ENCODE measurements around the gene C6orf15. TPM values are rescaled to one million over a fixed set of nuclear protein-coding genes. Genes with fewer than 3 reads are reported as not detected.

The C6orf15 gene
- total and polyA plus RNA-seq, 2 donors (not counting 3 experiments of a cell fraction or from before 2014, with no cell fraction given) = not detected

- POLR2A ChIA-PET = no interaction called here
- intact Hi-C loops (cut with micrococcal nuclease) = no loop called here
Observed at GRCh38 chr6:31143148-31143547, 30.8 kb upstream of the C6orf15 start.

More at GRCh38 chr6:31143148-31143547, 30.8 kb upstream of the C6orf15 start:
- Histone ChIP-seq H3K9me3 (replicated peaks; ENCODE audit: control insufficient read depth, insufficient read depth, low read length) (no peaks in the 10 kb centered on the region), H4K20me1 (replicated peaks; ENCODE audit: control insufficient read depth, extremely low read depth, insufficient read depth, low read length) (no peaks in the 10 kb centered on the region), H2AFZ (ENCODE audit: low read depth, low read length) (no peak overlapping the region), H3K9me1 (replicated peaks; ENCODE audit: control insufficient read depth, extremely low read depth, insufficient read depth, low read length) (no peaks in the 10 kb centered on the region), H3K9ac (replicated peaks; ENCODE audit: extremely low read depth, insufficient read depth, low read length) (no peak overlapping the region), H3K27me3 (ENCODE audit: control insufficient read depth in 2 of 2, insufficient read depth in 2 of 2, low read length in 2 of 2) (no peaks in the 10 kb centered on the region), H3K27ac (ENCODE audit: insufficient read depth, low read depth, low read length) (no peak overlapping the region), H3K4me2 (ENCODE audit: insufficient read depth, low read length) (no peak overlapping the region), H3K4me1 (ENCODE audit: control insufficient read depth, extremely low read depth, insufficient read depth, low read length) (peaks cover 8% of the 10 kb centered on the region), H3K4me3 (replicated peaks in 1 of 3; ENCODE audit: insufficient read depth in 1 of 3, low read depth in 1 of 3, low read length in 3 of 3) (no peak overlapping the region), H3K36me3 (ENCODE audit: control insufficient read depth in 2 of 2, extremely low read depth in 1 of 2, insufficient read depth in 2 of 2, low read length in 2 of 2) (peaks cover 0 to 8% of the 10 kb centered on the region in 2 experiments), H3K79me2 (ENCODE audit: control insufficient read depth, insufficient read depth, low read length) (no peaks in the 10 kb centered on the region)
- dilution Hi-C loops (cut with MboI; ENCODE audit: extremely low pct_ligation_motif_present, low sequenced_read_pairs) = no loop called here
- FAIRE-seq (no peak), DNase-seq (ENCODE audit: low read depth, low spot score) (no peak)
- BruUV-seq (replicated peaks) = no TSS peak
- TF ChIP-seq MYC (IDR thresholded peaks at IDR 0.05; ENCODE audit: low read depth, low read length) (no peak), CTCF (IDR thresholded peaks at IDR 0.05; ENCODE audit: extremely low read depth in 1 of 2, insufficient read depth in 1 of 2, low read depth in 1 of 2, low read length in 2 of 2) (no peak), FOS (IDR thresholded peaks at IDR 0.05; ENCODE audit: borderline replicate concordance, insufficient read depth, low read length) (no peak), POLR2AphosphoS5 (IDR thresholded peaks at IDR 0.05; ENCODE audit: insufficient read depth, low read depth, low read length) (no peak), POLR2A (IDR thresholded peaks at IDR 0.05; ENCODE audit: low read depth, low read length) (no peak), JUN (IDR thresholded peaks at IDR 0.05; ENCODE audit: borderline replicate concordance, insufficient read depth, insufficient read length, low read depth) (no peak), MAX (IDR thresholded peaks at IDR 0.05; ENCODE audit: insufficient read depth, insufficient read length) (no peak), EZH2 (IDR thresholded peaks at IDR 0.05; ENCODE audit: borderline replicate concordance, low read depth, low read length, severe bottlenecking) (no peak), GATA2 (IDR thresholded peaks at IDR 0.05; ENCODE audit: insufficient read depth, insufficient read length, low read depth, low read length) (no peak)
- CTCF ChIA-PET = interaction anchor here (0.6 to 1.6 kb wide), 4 partner anchors 10 to 223 kb away, joined by 3 to 6 read pairs (median 4); no protein-coding TSS in a partner anchor

Data from endothelial cell of umbilical vein (primary cell).